ENCODE data around the gene TADA2B. TPM values are rescaled to one million over a fixed set of nuclear protein-coding genes. Genes with fewer than 3 reads are reported as not detected.
A peak's percentile ranks its signal among the peaks of the same experiment; 100 is the strongest.

Gene TADA2B
- total RNA-seq, 4 donors from 2014 or later, result 17.9 to 34.1 (median 26.6) TPM

DNA sequence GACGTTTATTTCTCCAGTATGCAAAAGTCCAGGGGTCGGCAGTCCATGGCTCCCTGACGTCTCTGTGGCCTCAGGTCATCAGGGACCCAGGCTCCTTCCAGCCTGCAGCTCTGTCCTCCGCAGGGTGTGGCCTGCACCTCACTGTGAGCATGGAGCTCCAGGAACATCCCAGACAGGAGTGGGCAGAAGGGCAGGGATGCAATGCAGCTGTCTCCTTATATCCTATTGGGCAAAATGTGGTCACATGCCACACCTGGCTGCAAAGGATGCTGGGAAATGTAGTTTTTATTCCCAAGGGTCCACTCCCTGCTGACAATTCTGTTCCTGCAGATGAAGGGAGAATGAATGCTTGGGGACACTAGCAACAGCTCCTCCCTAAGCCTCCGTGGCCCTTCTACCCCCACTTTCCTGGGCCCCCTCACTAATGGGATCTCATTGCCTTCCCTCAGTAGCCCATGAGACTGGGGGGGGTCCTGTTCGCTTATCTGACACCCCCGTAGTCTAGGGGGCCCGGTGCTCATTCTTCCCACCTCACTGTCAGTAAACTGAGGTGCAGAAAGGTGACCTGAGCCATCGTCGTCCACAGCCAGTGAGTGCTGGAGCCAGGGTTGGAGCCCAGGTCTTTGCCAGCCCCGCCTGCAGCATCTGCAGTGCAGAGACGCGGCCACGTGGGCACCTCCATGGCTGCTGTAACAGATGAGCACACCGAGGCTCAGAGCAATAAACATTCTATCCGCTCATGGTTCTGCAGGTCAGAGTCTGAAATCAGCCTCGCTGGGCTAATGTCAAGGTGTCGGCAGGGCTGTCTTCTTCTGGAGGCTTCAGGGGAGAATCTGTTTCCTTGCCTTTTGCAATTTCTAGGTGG, 30.6 kb downstream of the TADA2B start:
- WGBS, 2 donors, result 77 to 79% methylated on average over 10 to 18 of the region's 18 CpGs
- intact Hi-C loops (cut with DNase I), result loop anchor here (5.0 to 10.0 kb wide), 2 partner anchors 41 to 169 kb away; partner anchors contain the start of gene TBC1D14

DNA sequence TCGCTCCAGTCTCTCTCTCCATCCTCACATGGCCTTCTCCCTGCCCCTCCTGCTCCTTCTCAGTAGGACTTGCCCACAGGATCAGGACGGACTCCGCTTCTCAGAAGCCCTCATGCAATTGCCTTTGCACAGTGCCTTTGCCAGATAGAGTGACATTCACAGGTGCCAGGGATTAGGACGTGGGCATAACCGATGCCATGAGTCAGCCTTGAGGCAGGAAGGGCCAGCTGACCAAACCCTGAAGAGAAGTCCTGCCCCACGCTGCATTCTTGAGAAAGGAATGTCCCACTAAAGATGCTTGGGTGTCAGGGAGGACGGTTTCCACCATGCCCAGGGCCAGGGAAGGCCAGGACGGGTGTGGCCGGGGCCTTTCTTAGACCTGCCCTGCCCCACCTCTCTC, 31.3 kb downstream of the TADA2B start:
- Histone ChIP-seq H3K4me1 (no peaks in the 10 kb centered on the region), H3K36me3 (no peaks in the 10 kb centered on the region), H3K9me3 (no peaks in the 10 kb centered on the region), H3K27me3 (no peaks in the 10 kb centered on the region), H3K4me3 (replicated peaks in 1 of 3) (no peak overlapping the region), H3K27ac (no peak overlapping the region)
- intact Hi-C loops (cut with DNase I), result loop anchor here (5.0 to 10.0 kb wide), 2 partner anchors 42 to 170 kb away; partner anchors contain the start of gene TBC1D14
- DNase-seq, result no peak
- TF ChIP-seq CTCF (IDR thresholded peaks at IDR 0.05) (no peak), POLR2A (IDR thresholded peaks at IDR 0.05) (no peak)
- 87 to 95% methylated on average over 6 to 9 of the region's 9 CpGs for WGBS, 2 donors

More for the DNA sequence above, 30.6 kb downstream of the TADA2B start:
- peak; percentile 17 to 30 for DNase-seq
- H3K36me3 ChIP-seq, result no peaks in the 10 kb centered on the region
- H3K27ac ChIP-seq, result no peak overlapping the region
- no peak overlapping the region for H3K4me3 ChIP-seq (replicated peaks in 1 of 3)
- peaks cover 4% of the 10 kb centered on the region in 2 donors for H3K4me1 ChIP-seq
- TF ChIP-seq POLR2A (IDR thresholded peaks at IDR 0.05), result no peak
- no peak for TF ChIP-seq CTCF (IDR thresholded peaks at IDR 0.05)
- H3K27me3 ChIP-seq, result no peaks in the 10 kb centered on the region
- H3K9me3 ChIP-seq, result no peaks in the 10 kb centered on the region

DNA sequence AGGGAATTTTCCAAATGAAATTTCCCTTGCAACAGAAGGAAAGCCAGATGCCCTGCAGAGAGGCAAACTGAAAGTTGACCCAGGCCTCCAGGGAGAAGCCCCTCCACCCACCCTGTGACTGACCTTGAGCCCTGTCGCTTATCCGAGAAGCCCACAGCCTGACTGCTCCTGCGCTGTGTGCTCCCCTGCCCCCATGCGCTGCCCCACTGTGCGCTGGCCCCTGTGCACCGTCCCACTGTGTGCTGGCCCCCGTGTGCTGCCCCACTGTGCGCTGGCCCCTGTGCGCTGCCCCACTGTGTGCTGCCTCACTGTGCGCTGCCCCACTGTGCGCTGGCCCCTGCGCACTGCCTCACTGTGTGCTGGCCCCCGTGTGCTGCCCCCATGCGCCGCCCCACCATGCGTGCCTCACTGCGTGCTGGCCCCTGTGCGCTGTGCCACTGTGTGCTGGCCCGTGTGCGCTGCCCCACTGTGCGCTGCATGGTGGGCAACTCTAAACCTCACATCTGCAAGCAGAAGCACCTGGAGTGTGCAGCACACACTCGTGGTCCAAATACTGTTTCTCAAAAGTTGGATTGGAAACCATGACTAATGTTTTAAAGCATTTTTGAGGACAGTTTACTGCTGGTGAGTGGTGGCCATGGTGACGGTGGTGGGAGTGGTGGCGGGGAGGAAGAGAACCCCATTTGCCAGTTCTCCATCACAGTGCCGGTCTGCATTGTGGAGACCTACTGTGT, 33.0 kb downstream of the TADA2B start:
- Histone ChIP-seq H3K27me3 (no peaks in the 10 kb centered on the region), H3K9me3 (no peaks in the 10 kb centered on the region), H3K4me3 (replicated peaks in 1 of 3) (no peak overlapping the region), H3K4me1 (no peaks in the 10 kb centered on the region), H3K27ac (no peak overlapping the region), H3K36me3 (no peaks in the 10 kb centered on the region)
- TF ChIP-seq POLR2A (IDR thresholded peaks at IDR 0.05) (no peak), CTCF (IDR thresholded peaks at IDR 0.05) (no peak)
- intact Hi-C loops (cut with DNase I), result loop anchor here (10.0 kb wide), 1 partner anchor 171 kb away; the partner anchor contains the start of gene TBC1D14
- 82 to 88% methylated on average over 20 to 23 of the region's 25 CpGs for WGBS, 2 donors
- no peak for DNase-seq

GRCh38 chr4:7076696-7077082, 33.5 kb downstream of the TADA2B start:
- H3K4me3 ChIP-seq (replicated peaks in 1 of 3), result no peak overlapping the region
- no peak for DNase-seq
- no peaks in the 10 kb centered on the region for H3K9me3 ChIP-seq
- H3K27ac ChIP-seq, result no peak overlapping the region
- H3K27me3 ChIP-seq, result no peaks in the 10 kb centered on the region
- intact Hi-C loops (cut with DNase I), result loop anchor here (10.0 kb wide), 1 partner anchor 172 kb away; the partner anchor contains the start of gene TBC1D14
- H3K36me3 ChIP-seq, result no peaks in the 10 kb centered on the region
- no peaks in the 10 kb centered on the region for H3K4me1 ChIP-seq
- no peak for TF ChIP-seq POLR2A (IDR thresholded peaks at IDR 0.05)
- no peak for TF ChIP-seq CTCF (IDR thresholded peaks at IDR 0.05)
- WGBS, 2 donors, result 79 to 84% methylated on average over 5 of the region's 6 CpGs
